Stimulated activated memory B cell treated with anti-CD40 and anti-IgM and Interleukin-4, amounts not matched to agents 10 μg/mL and 1 μg/mL and 100 μg/mL, for 72 hours (primary cell): ENCODE results near the gene HTR7.

Source experiments
- ATAC-seq: fragments of 150-1000 bp; cut with Tn5 transposase; 2 replicates; pipeline ENCODE4 v1.10.0; 2021
- H3K27ac Mint-ChIP-seq: one replicate; pipeline ENCODE4 v1.8.0; 2022; ENCODE audit warnings: mild to moderate bottlenecking, mixed read lengths
- H3K27me3 Mint-ChIP-seq: one replicate; pipeline ENCODE4 v1.8.0; 2022; ENCODE audit warnings: mixed read lengths
- H3K36me3 Mint-ChIP-seq: one replicate; pipeline ENCODE4 v1.8.0; 2022; ENCODE audit warnings: mixed read lengths
- H3K4me1 Mint-ChIP-seq: one replicate; pipeline ENCODE4 v1.8.0; 2022; ENCODE audit warnings: mixed read lengths
- H3K4me3 Mint-ChIP-seq: one replicate; pipeline ENCODE4 v1.8.0; 2022; ENCODE audit warnings: mild to moderate bottlenecking, moderate library complexity, mixed read lengths
- H3K9me3 Mint-ChIP-seq: one replicate; pipeline ENCODE4 v1.8.0; 2022; ENCODE audit warnings: mixed read lengths

HTR7 gene

DNA sequence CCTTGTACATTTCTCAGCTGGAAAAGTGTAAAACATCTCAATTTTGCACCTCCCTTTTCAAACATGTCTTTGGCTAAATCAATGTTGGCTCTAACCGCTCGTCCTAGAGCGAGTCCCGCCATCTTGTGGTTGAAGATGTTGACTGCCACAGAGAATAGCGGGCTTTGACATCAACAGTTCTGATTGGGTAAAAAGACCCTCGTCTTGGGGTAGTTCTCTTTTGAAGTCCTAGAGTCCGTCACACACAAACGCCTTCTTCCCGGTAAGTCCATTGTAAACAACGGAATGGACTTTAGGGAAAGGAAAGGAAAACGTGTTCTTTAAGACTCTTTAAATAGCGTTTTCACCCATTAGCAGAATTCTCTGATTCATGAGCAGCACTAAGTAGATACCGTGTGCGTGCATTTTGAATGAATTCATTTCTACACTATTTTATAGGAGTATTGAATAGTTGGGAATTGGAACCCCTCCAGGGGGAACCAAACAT, 13.5 kb upstream of the HTR7 start:
- peaks cover 16% of the 10 kb centered on the region for H3K27me3 Mint-ChIP-seq
- peak overlapping the region; percentile 91 for H3K27ac Mint-ChIP-seq
- H3K9me3 Mint-ChIP-seq: peaks cover 4% of the 10 kb centered on the region
- H3K4me3 Mint-ChIP-seq: peak overlapping the region; percentile 97
- ATAC-seq: peak; percentile 81
- H3K36me3 Mint-ChIP-seq: peaks cover 6% of the 10 kb centered on the region
- peaks cover 25% of the 10 kb centered on the region for H3K4me1 Mint-ChIP-seq

DNA sequence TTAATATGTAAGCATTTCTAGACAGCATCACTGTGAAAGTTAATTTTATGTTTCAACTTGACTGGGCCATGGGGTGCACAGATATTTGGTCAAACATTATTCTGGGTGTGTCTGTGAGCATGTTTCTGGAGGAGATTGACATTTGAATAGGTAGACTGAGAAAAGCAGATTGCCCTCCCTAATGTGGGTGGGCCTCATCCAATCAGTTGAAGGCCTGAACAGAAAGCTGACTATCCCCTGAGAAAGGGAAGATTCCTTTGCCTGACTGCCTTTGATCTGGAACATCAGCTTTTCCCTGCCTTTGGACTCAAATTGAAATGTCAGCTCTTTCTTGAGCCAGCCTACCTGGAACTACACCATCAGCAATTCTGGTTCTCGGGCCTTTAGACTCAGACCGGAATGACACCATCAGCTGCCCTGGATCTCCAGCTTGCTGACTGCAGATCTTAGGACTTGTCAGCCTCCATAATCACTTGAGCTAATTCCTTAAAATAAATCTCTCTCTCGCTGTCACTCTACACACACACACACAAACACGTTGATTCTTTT, 8.3 kb upstream of the HTR7 start:
- Mint-ChIP-seq H3K4me3 (no peak overlapping the region), H3K27ac (no peak overlapping the region), H3K27me3 (peaks cover 37% of the 10 kb centered on the region), H3K9me3 (peaks cover 4% of the 10 kb centered on the region), H3K36me3 (no peaks in the 10 kb centered on the region), H3K4me1 (no peaks in the 10 kb centered on the region)
- no peak for ATAC-seq

DNA sequence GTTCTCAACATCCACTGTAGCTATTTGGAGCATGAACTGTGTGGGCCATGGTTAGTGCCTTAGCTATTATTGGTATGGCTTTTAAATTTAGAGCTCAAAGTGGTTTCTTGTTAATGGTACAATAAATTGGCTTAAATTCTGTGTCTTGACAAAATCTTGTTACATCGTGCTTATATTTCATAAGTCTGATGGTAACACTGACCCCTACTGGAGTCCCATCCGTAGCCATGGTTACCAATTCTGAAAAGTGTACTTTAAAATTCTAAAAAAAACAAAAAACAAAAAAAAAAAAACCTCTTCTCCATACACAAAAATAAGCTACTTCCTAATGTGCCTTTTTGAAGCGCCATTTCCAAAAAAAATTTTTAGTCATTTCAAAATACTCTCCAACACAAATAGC, 7.6 kb upstream of the HTR7 start:
- Mint-ChIP-seq H3K36me3 (no peaks in the 10 kb centered on the region), H3K4me1 (no peaks in the 10 kb centered on the region), H3K27ac (no peak overlapping the region), H3K27me3 (peaks cover 37% of the 10 kb centered on the region), H3K4me3 (no peak overlapping the region), H3K9me3 (peaks cover 4% of the 10 kb centered on the region)
- ATAC-seq: no peak

- H3K27ac Mint-ChIP-seq: no peak overlapping the region
- H3K27me3 Mint-ChIP-seq: peaks cover 27% of the 10 kb centered on the region
- no peaks in the 10 kb centered on the region for H3K36me3 Mint-ChIP-seq
- no peaks in the 10 kb centered on the region for H3K9me3 Mint-ChIP-seq
- peaks cover 6% of the 10 kb centered on the region for H3K4me1 Mint-ChIP-seq
- no peak for ATAC-seq
- H3K4me3 Mint-ChIP-seq: no peak overlapping the region
These were observed 5.2 kb upstream of the HTR7 start for GRCh38 chr10:90862908-90863514.

DNA sequence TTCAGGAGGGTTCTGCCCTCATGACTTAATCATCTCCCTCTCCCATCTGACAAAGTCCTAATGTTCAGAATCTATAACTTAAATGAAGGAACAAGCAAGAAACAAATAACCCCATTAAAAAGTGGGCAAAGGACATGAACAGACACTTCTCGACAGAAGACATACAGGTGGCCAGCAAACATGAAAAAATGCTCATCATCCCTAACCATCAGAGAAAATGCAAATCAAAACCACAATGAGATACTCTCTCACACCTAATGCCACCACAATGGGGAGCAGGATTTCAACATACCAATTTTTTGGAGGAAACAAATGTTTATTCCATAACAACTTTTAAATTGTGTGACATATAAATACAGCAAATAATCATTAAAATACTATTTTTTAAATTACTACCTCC, 3.0 kb upstream of the HTR7 start:
- no peak overlapping the region for H3K27ac Mint-ChIP-seq
- H3K27me3 Mint-ChIP-seq: peaks cover 17% of the 10 kb centered on the region
- ATAC-seq: no peak
- peaks cover 12% of the 10 kb centered on the region for H3K4me1 Mint-ChIP-seq
- H3K4me3 Mint-ChIP-seq: no peak overlapping the region
- no peaks in the 10 kb centered on the region for H3K36me3 Mint-ChIP-seq
- no peaks in the 10 kb centered on the region for H3K9me3 Mint-ChIP-seq

DNA sequence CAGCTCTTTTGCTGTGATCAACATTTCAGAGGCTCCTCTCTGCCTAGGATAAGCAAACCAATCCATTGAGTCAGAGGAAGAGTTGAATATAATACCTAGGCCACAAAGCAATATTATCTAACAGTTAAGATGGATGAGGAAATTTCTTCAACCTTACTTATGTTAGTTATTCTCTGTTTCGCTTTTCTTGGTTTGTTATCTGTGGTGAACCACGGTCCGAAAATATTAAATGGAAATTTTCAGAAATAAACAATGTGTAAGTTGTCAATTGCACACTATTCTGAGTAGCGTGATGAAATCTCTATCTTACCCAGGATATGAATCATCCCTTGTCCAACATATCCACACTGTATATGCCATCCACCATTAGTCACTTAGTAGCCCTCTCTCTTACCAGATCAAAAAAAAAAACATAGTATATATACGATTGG, 1.5 kb upstream of the HTR7 start:
- Mint-ChIP-seq H3K9me3 (no peaks in the 10 kb centered on the region), H3K27ac (no peak overlapping the region), H3K4me3 (no peak overlapping the region), H3K4me1 (peaks cover 12% of the 10 kb centered on the region), H3K36me3 (no peaks in the 10 kb centered on the region), H3K27me3 (peaks cover 20% of the 10 kb centered on the region)
- ATAC-seq: no peak

GRCh38 chr10:90858461-90858968, 676 bp upstream of the HTR7 start:
- H3K27me3 Mint-ChIP-seq: peaks cover 20% of the 10 kb centered on the region
- H3K9me3 Mint-ChIP-seq: no peaks in the 10 kb centered on the region
- H3K27ac Mint-ChIP-seq: peak overlapping the region; percentile 85

GRCh38 chr10:90856964-90857634, 740 bp downstream of the HTR7 start:
- Mint-ChIP-seq H3K4me3 (peak overlapping the region; percentile 75), H3K4me1 (peaks cover 12% of the 10 kb centered on the region), H3K9me3 (no peaks in the 10 kb centered on the region), H3K27ac (no peak overlapping the region), H3K36me3 (no peaks in the 10 kb centered on the region), H3K27me3 (peaks cover 15% of the 10 kb centered on the region)
- no peak for ATAC-seq

More at GRCh38 chr10:90858461-90858968, 676 bp upstream of the HTR7 start:
- peaks cover 12% of the 10 kb centered on the region for H3K4me1 Mint-ChIP-seq
- peak overlapping the region; percentile 93 for H3K4me3 Mint-ChIP-seq
- H3K36me3 Mint-ChIP-seq: no peaks in the 10 kb centered on the region
- no peak for ATAC-seq

GRCh38 chr10:90856261-90856660, 1.6 kb downstream of the HTR7 start:
- no peak for ATAC-seq
- Mint-ChIP-seq H3K9me3 (peaks cover 2% of the 10 kb centered on the region), H3K4me3 (no peak overlapping the region), H3K36me3 (no peaks in the 10 kb centered on the region), H3K27me3 (peaks cover 16% of the 10 kb centered on the region), H3K4me1 (peaks cover 12% of the 10 kb centered on the region), H3K27ac (no peak overlapping the region)

DNA sequence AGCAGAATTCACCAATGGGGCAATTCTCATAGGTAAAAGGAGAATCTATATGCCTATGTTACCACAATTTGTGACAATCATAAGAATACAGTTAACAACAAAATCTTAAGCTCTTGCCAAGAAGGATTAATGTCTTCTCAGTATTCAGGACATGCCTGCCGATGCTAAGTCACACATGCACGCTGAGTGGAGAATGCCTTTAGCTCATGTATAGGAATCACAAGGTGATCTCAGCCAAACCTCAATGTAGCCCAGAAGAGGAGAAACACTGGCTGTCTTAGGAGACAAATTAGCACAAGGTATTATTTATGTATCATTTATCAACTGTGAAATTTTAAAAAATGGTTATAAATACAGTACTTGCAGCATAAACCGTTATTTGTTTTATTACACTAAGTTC, 2.7 kb downstream of the HTR7 start:
- Mint-ChIP-seq H3K27me3 (peaks cover 28% of the 10 kb centered on the region), H3K9me3 (peaks cover 11% of the 10 kb centered on the region), H3K36me3 (peaks cover 10% of the 10 kb centered on the region), H3K4me3 (no peak overlapping the region), H3K27ac (no peak overlapping the region), H3K4me1 (peaks cover 12% of the 10 kb centered on the region)
- ATAC-seq: no peak

DNA sequence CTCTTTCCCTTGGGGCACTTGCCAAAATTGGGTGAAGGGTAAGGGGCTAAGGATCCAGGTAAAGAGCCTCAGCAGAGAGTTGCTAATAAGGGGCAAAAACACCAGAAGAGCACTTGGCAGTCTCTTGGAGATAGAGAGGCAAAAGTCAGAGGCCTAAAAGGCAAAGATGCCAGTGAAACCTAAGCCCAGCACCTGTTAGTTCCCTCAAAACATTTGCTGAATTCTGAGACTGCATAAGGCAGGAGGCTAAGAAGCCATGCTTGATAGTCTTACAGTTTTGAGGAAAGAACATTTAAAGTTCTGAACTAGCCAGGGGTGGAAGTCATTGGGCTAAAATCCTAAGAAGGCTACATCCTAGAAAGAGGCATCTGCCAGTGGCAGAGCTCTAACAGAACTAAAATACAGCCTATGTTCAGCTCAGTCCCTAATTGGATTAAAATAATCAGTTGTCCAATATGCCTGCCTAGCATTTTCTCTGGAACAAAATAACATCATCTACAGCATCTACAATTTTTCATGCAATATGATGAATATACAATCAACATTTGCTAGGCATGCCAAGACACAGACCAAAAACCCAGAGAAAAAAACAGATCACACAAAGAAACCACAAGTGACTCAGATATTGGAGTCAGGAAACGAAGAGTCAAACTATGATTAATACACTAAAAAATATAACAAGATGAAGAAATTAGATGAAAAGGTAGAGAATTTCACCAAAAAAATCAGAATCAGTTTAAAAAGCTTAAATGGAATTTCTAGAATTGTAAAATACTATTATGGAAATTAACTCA, 7.7 kb downstream of the HTR7 start:
- no peak overlapping the region for H3K27ac Mint-ChIP-seq
- H3K27me3 Mint-ChIP-seq: peaks cover 32% of the 10 kb centered on the region
- no peak for ATAC-seq
- H3K9me3 Mint-ChIP-seq: peaks cover 11% of the 10 kb centered on the region
- H3K4me1 Mint-ChIP-seq: no peaks in the 10 kb centered on the region
- H3K36me3 Mint-ChIP-seq: peaks cover 11% of the 10 kb centered on the region
- no peak overlapping the region for H3K4me3 Mint-ChIP-seq

GRCh38 chr10:90847436-90847835, 10.4 kb downstream of the HTR7 start:
- no peak for ATAC-seq
- H3K27me3 Mint-ChIP-seq: peaks cover 37% of the 10 kb centered on the region
- H3K27ac Mint-ChIP-seq: no peak overlapping the region
- H3K9me3 Mint-ChIP-seq: peaks cover 11% of the 10 kb centered on the region
- no peak overlapping the region for H3K4me3 Mint-ChIP-seq
- peaks cover 6% of the 10 kb centered on the region for H3K4me1 Mint-ChIP-seq
- peaks cover 11% of the 10 kb centered on the region for H3K36me3 Mint-ChIP-seq

DNA sequence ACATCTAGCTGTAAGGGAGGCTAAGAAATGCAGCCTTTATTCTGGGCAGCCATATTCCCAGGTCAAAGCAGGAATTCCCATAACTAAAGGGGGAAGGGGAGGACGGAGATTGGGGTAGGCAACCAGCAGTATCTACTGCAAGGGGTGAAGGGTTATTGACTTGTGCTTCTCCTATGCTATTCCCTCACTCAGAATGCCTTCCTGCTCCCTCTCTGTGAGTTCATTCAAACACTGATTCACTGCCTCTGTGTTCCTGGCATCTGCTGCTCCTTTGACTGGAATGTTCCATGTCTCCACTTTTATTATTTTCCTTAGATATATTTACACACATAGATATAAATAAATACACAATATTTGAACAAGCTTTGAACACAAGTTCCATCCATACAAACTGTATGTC, 11.1 kb downstream of the HTR7 start:
- peaks cover 6% of the 10 kb centered on the region for H3K4me1 Mint-ChIP-seq
- H3K27ac Mint-ChIP-seq: no peak overlapping the region
- no peak overlapping the region for H3K4me3 Mint-ChIP-seq
- peaks cover 11% of the 10 kb centered on the region for H3K36me3 Mint-ChIP-seq
- peaks cover 10% of the 10 kb centered on the region for H3K9me3 Mint-ChIP-seq
- no peak for ATAC-seq
- peaks cover 37% of the 10 kb centered on the region for H3K27me3 Mint-ChIP-seq

DNA sequence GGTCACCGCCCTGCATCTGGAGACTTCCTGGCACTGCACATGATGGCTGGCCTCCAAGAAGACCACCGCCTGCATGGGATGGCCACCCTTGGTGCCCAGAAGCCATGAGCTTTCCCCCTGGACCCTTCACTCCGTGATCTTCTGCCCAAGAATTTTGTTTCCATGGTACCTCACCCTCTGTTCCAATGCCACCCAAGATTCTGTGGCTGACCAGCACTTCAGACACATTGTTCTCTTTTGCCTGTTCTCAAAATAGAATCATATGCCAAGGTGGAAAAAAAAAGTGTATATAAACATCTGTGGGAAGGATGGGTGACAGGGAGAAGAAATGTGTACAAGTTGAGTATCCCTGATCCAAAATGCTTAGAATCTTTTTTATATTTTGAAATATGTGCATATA, 12.1 kb downstream of the HTR7 start:
- Mint-ChIP-seq H3K4me3 (no peak overlapping the region), H3K4me1 (peaks cover 6% of the 10 kb centered on the region), H3K36me3 (peaks cover 7% of the 10 kb centered on the region), H3K27ac (no peak overlapping the region), H3K27me3 (peaks cover 30% of the 10 kb centered on the region), H3K9me3 (peaks cover 6% of the 10 kb centered on the region)
- ATAC-seq: no peak

GRCh38 chr10:90842725-90843124, 15.1 kb downstream of the HTR7 start:
- Mint-ChIP-seq H3K27ac (no peak overlapping the region), H3K36me3 (no peaks in the 10 kb centered on the region), H3K4me1 (peaks cover 6% of the 10 kb centered on the region), H3K9me3 (no peaks in the 10 kb centered on the region), H3K27me3 (peaks cover 22% of the 10 kb centered on the region), H3K4me3 (no peak overlapping the region)
- ATAC-seq: no peak
